OCI-LY1 (cell line): ENCODE results near the gene BTN1A1.

ENCODE experiments used
- H2AFZ ChIP-seq: fragments of 200-600 bp; sonication (generic), shearing (Covaris generic); 2 replicates; pipeline ENCODE4 v1.6.0; 2014; ENCODE audit warnings: antibody characterized with exemption, mild to moderate bottlenecking, low read length
- H3F3A ChIP-seq: fragments of 200-600 bp; sonication (generic), shearing (Covaris generic); 2 replicates; pipeline ENCODE4 v1.6.0; 2014; ENCODE audit warnings: mild to moderate bottlenecking, antibody characterized with exemption, low read length, moderate library complexity; ENCODE audit not compliant: insufficient read depth
- H3K27ac ChIP-seq: fragments of 200-600 bp; sonication (generic); 2 replicates; pipeline ENCODE4 v1.5.1; 2014; ENCODE audit warnings: low read length, mixed run types, mild to moderate bottlenecking, low read depth; ENCODE audit not compliant: poor library complexity, severe bottlenecking
- H3K27me3 ChIP-seq: fragments of 200-600 bp; sonication (generic); 2 replicates; pipeline ENCODE4 v1.6.0; 2014; ENCODE audit warnings: antibody characterized with exemption, mild to moderate bottlenecking, low read length, moderate library complexity; ENCODE audit not compliant: insufficient read depth
- H3K36me3 ChIP-seq: fragments of 200-600 bp; sonication (generic); 2 replicates; pipeline ENCODE4 v1.6.1; 2014; ENCODE audit warnings: mild to moderate bottlenecking, antibody characterized with exemption, low read length, moderate library complexity, mixed read lengths; ENCODE audit not compliant: insufficient read depth
- H3K4me1 ChIP-seq: fragments of 200-600 bp; sonication (generic); 2 replicates; pipeline ENCODE4 v1.5.1; 2014; ENCODE audit warnings: mild to moderate bottlenecking, low read length, moderate library complexity; ENCODE audit not compliant: insufficient read depth, severe bottlenecking
- H3K4me2 ChIP-seq: fragments of 200-600 bp; sonication (generic), shearing (Covaris generic); 2 replicates; pipeline ENCODE4 v1.6.1; 2014; ENCODE audit warnings: low read length
- H3K4me3 ChIP-seq: fragments of 200-600 bp; sonication (generic); 2 replicates; pipeline ENCODE4 v1.5.1; 2014; ENCODE audit warnings: low read length, low read depth, mild to moderate bottlenecking, mixed read lengths; ENCODE audit not compliant: poor library complexity, severe bottlenecking
- H3K79me2 ChIP-seq: fragments of 200-600 bp; shearing (Covaris generic); 2 replicates; pipeline ENCODE4 v1.6.1; 2016; ENCODE audit warnings: mixed run types, low read length, mixed read lengths; ENCODE audit not compliant: insufficient read depth
- H3K9ac ChIP-seq: fragments of 200-600 bp; sonication (generic), shearing (Covaris generic); 2 replicates; pipeline ENCODE4 v1.6.1; 2014; ENCODE audit warnings: mild to moderate bottlenecking, low read length, mixed read lengths
- H3K9me2 ChIP-seq: fragments of 200-600 bp; sonication (generic), shearing (Covaris generic); 2 replicates; pipeline ENCODE4 v1.6.1; 2014; ENCODE audit warnings: low read depth, mild to moderate bottlenecking, low read length, mixed read lengths
- H3K9me3 ChIP-seq: fragments of 200-600 bp; shearing (Covaris generic); 2 replicates; pipeline ENCODE4 v1.6.1; 2014; ENCODE audit warnings: low read length, mixed read lengths
- H4K20me1 ChIP-seq: fragments of 200-600 bp; sonication (generic), shearing (Covaris generic); 2 replicates; pipeline ENCODE4 v1.6.0; 2016; ENCODE audit warnings: mild to moderate bottlenecking, low read length; ENCODE audit not compliant: insufficient read depth
- CTCF ChIP-seq: fragments of 200-600 bp; sonication (generic), shearing (Covaris generic); IDR thresholded peaks from 2 replicates; pipeline ENCODE4 v1.5.1; 2017; ENCODE audit warnings: mild to moderate bottlenecking, antibody characterized with exemption, low read length, moderate library complexity, mixed read lengths
- EZH2 ChIP-seq: fragments of 200-600 bp; sonication (generic), shearing (Covaris generic); IDR thresholded peaks from 2 replicates; pipeline ENCODE4 v1.8.0; 2017; ENCODE audit warnings: borderline replicate concordance, mixed run types, mild to moderate bottlenecking, antibody characterized with exemption, low read length, moderate library complexity, mixed read lengths

The BTN1A1 gene

GRCh38 chr6:26555505-26556262 lies 55.6 kb downstream of the BTN1A1 start:
- Histone ChIP-seq H3K27ac (no peak overlapping the region), H3K27me3 (no peaks in the 10 kb centered on the region), H2AFZ (no peak overlapping the region), H3K4me2 (peak overlapping the region; percentile 92; the same call in 1 of the 2 replicates), H3K79me2 (no peaks in the 10 kb centered on the region), H3K36me3 (no peaks in the 10 kb centered on the region), H4K20me1 (no peaks in the 10 kb centered on the region), H3K4me3 (peak overlapping the region; percentile 72), H3K9me3 (no peaks in the 10 kb centered on the region), H3K9ac (no peak overlapping the region), H3F3A (0 out of 2 replicates have a peak, but pooled peaks cover 6% of the 10 kb centered on the region), H3K9me2 (no peaks in the 10 kb centered on the region), H3K4me1 (peaks cover 49% of the 10 kb centered on the region)
- TF ChIP-seq CTCF (no peak), EZH2 (no peak)

GRCh38 chr6:26556263-26557070 lies 56.4 kb downstream of the BTN1A1 start:
- H3K4me2 ChIP-seq = 0 out of 2 replicates have a peak overlapping the region, but pooled peaks have one; percentile 17
- no peak overlapping the region for H3K4me3 ChIP-seq
- 0 out of 2 replicates have a peak, but pooled peaks cover 6% of the 10 kb centered on the region for H3F3A ChIP-seq
- H4K20me1 ChIP-seq = no peaks in the 10 kb centered on the region
- no peak overlapping the region for H3K27ac ChIP-seq
- H3K4me1 ChIP-seq = peaks cover 41% of the 10 kb centered on the region
- H3K79me2 ChIP-seq = no peaks in the 10 kb centered on the region
- no peaks in the 10 kb centered on the region for H3K9me3 ChIP-seq
- TF ChIP-seq EZH2 (no peak), CTCF (no peak)
- no peaks in the 10 kb centered on the region for H3K36me3 ChIP-seq
- H3K9ac ChIP-seq = no peak overlapping the region
- H2AFZ ChIP-seq = no peak overlapping the region
- H3K9me2 ChIP-seq = no peaks in the 10 kb centered on the region
- H3K27me3 ChIP-seq = no peaks in the 10 kb centered on the region
